Measurements from ENCODE around the gene SUSD1. TPM values are rescaled to one million over a fixed set of nuclear protein-coding genes. Genes with fewer than 3 reads are reported as not detected.

The SUSD1 gene
- total RNA-seq, 1 experiment from 2014 or later = 15.0 TPM

Small RNAs within 50 kb of the gene (small RNA-seq; reads per million reads assigned to genes)
- gene RF00019 (not detected), gene RNU6-710P (not detected), gene RNU6-855P (not detected)

Other genes with a start within 250 kb of the SUSD1 start
- gene PTBP3, start 158.3 kb upstream of the SUSD1 start, total RNA-seq (2014; rRNA removed; shearing (Covaris generic)) = 25.9 and 27.4 TPM in 2 replicates
- gene HSDL2, start 204.8 kb upstream of the SUSD1 start, total RNA-seq (2014; rRNA removed; shearing (Covaris generic)) = 27.4 and 29.5 TPM in 2 replicates

Data from HT-29 (cell line).